Thymus (tissue), 2 donors: ENCODE data around the gene ARMC12. TPM values are rescaled to one million over a fixed set of nuclear protein-coding genes. Genes with fewer than 3 reads are reported as not detected.

Experiments used
- polyA plus RNA-seq: library from polyadenylated mRNA; stranded (reverse); fragments of 200-250 nt; gene quantifications from one replicate; pipeline ENCODE4 v1.2.3, GENCODE V29; 2013
- total RNA-seq: library from RNA; stranded (reverse); fragments of 120-200 nt; gene quantifications from one replicate; pipeline ENCODE4 v1.2.4, GENCODE V29; 2013
- donor health status: healthy.

The ARMC12 gene
- total and polyA plus RNA-seq, 2 donors: 1.1 to 26.6 TPM

Other genes starting within 250 kb of the ARMC12 start
- gene TEAD3, start 240.0 kb upstream of the ARMC12 start, total RNA-seq: 1.1 TPM
- 13.6 TPM for gene TEAD3, start 240.0 kb upstream of the ARMC12 start, polyA plus RNA-seq
- gene TULP1, start 224.1 kb upstream of the ARMC12 start, total RNA-seq: 0.09 TPM
- 0.52 TPM for gene TULP1, start 224.1 kb upstream of the ARMC12 start, polyA plus RNA-seq
- gene FKBP5, start 48.1 kb upstream of the ARMC12 start, total RNA-seq: 34.2 TPM
- 338 TPM for gene FKBP5, start 48.1 kb upstream of the ARMC12 start, polyA plus RNA-seq
- not detected for gene CLPSL2, start 39.6 kb downstream of the ARMC12 start, total RNA-seq
- 0.09 TPM for gene CLPSL2, start 39.6 kb downstream of the ARMC12 start, polyA plus RNA-seq
- not detected for gene CLPSL1, start 44.0 kb downstream of the ARMC12 start, total RNA-seq
- gene CLPSL1, start 44.0 kb downstream of the ARMC12 start, polyA plus RNA-seq: 0.14 TPM
- gene CLPS, start 60.3 kb downstream of the ARMC12 start, total RNA-seq: not detected
- 0.71 TPM for gene CLPS, start 60.3 kb downstream of the ARMC12 start, polyA plus RNA-seq
- gene LHFPL5, start 68.3 kb downstream of the ARMC12 start, total RNA-seq: not detected
- gene LHFPL5, start 68.3 kb downstream of the ARMC12 start, polyA plus RNA-seq: 0.09 TPM
- 32.4 TPM for gene SRPK1, start 184.1 kb downstream of the ARMC12 start, total RNA-seq
- 17.3 TPM for gene SRPK1, start 184.1 kb downstream of the ARMC12 start, polyA plus RNA-seq